HG03354 (cell line): Measurements from ENCODE around the gene AFAP1.

Experiments
- ATAC-seq: cut with Tn5 transposase; IDR thresholded peaks from one replicate; pipeline ENCODE4 v1.9.1; 2021; ENCODE audit warnings: mild to moderate bottlenecking; ENCODE audit not compliant: unreplicated experiment, poor library complexity, severe bottlenecking

AFAP1 gene

GRCh38 chr4:7767526-7767925, 172.1 kb downstream of the AFAP1 start:
- ATAC-seq, result no peak

- ATAC-seq, result no peak
These were observed 172.9 kb downstream of the AFAP1 start for GRCh38 chr4:7766661-7767345.

GRCh38 chr4:7766086-7766485, 173.6 kb downstream of the AFAP1 start:
- no peak for ATAC-seq

GRCh38 chr4:7765666-7766065, 174.0 kb downstream of the AFAP1 start:
- ATAC-seq, result no peak

- ATAC-seq, result no peak
These were observed 175.2 kb downstream of the AFAP1 start for GRCh38 chr4:7764466-7764865.

GRCh38 chr4:7763788-7764187, 175.9 kb downstream of the AFAP1 start:
- no peak for ATAC-seq

GRCh38 chr4:7763106-7763505, 176.6 kb downstream of the AFAP1 start:
- no peak for ATAC-seq

- ATAC-seq, result no peak
These were observed 177.2 kb downstream of the AFAP1 start for GRCh38 chr4:7762376-7763030.

GRCh38 chr4:7761720-7762119, 177.9 kb downstream of the AFAP1 start:
- peak; percentile 86 for ATAC-seq

GRCh38 chr4:7761312-7761711, 178.3 kb downstream of the AFAP1 start:
- no peak for ATAC-seq

GRCh38 chr4:7760706-7761105, 179.0 kb downstream of the AFAP1 start:
- no peak for ATAC-seq

GRCh38 chr4:7760228-7760627, 179.4 kb downstream of the AFAP1 start:
- no peak for ATAC-seq

GRCh38 chr4:7759635-7760034, 180.0 kb downstream of the AFAP1 start:
- no peak for ATAC-seq

GRCh38 chr4:7759216-7759615, 180.4 kb downstream of the AFAP1 start:
- ATAC-seq, result no peak

GRCh38 chr4:7758476-7758875, 181.2 kb downstream of the AFAP1 start:
- no peak for ATAC-seq

GRCh38 chr4:7757501-7758471, 181.9 kb downstream of the AFAP1 start:
- ATAC-seq, result no peak

- ATAC-seq, result no peak
These were observed 182.9 kb downstream of the AFAP1 start for GRCh38 chr4:7756561-7757355.

GRCh38 chr4:7756071-7756470, 183.6 kb downstream of the AFAP1 start:
- no peak for ATAC-seq

- no peak for ATAC-seq
These were observed 184.1 kb downstream of the AFAP1 start for GRCh38 chr4:7755561-7755960.
